Astrocyte of the spinal cord (primary cell): ENCODE measurements around the gene SOX5.
"Not testable (repeated sequence)": the region's sequence is repeated elsewhere in the genome, so short reads cannot be mapped to it uniquely, and the experiment has no call there.

ENCODE experiments used
- DNase-seq: peaks from one replicate; pipeline ENCODE4 v3.0.0; 2011; ENCODE audit warnings: low read depth, low spot score
- H3K4me3 ChIP-seq: 2 replicates; pipeline ENCODE4 v1.5.1; 2011; ENCODE audit warnings: low read depth, mild to moderate bottlenecking, low read length, moderate library complexity
- CTCF ChIP-seq: IDR thresholded peaks from 2 replicates; pipeline ENCODE4 v1.5.1; 2012; ENCODE audit warnings: low read depth, mild to moderate bottlenecking, low read length, inconsistent platforms
- in situ Hi-C: cut with HindIII; loops from 2 replicates; pipeline ENCODE4 v1.10.0; 2017; ENCODE audit warnings: low sequenced_read_pairs

The SOX5 gene

DNA sequence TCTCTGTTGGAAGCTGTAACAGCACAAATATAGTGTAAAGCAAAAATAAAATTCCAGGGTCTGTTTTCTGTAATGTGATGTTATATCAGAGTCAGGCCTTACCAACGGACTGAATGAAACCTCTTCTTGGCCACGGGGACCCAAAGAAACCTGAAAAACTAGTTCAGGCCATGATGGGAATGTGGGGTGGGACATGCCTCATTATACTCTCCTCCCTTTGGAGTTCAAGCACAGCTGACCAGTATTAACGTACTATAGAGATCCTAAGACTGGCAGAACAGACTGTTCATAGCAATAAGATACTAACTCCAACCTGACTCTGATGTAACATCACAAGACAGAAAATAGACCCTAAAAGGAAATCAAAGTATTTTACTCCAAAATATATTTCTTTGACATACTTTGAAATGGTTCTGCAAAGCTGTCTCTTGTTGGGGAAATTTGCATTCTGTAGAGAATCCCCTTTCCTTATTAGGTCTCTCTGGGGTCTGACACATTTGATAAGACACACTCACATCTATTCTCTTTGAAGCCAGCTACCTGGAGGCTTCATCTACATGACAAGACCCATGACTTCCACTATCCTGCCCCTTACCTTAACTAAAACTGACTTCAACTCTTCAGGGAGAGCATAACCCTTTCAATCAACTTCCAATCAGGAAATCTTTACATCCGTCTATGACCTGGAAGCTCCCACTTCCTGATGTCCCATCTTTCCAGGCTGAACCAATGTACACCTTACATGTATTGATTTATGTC is 444.6 kb downstream of the SOX5 start:
- DNase-seq, result no peak
- no peak overlapping the region for H3K4me3 ChIP-seq
- in situ Hi-C loops, result no loop called here
- no peak for TF ChIP-seq CTCF

GRCh38 chr12:23504043-23504442 is 445.4 kb downstream of the SOX5 start:
- TF ChIP-seq CTCF, result no peak
- DNase-seq, result no peak
- in situ Hi-C loops, result no loop called here

GRCh38 chr12:23503544-23503943 is 445.9 kb downstream of the SOX5 start:
- no peak for TF ChIP-seq CTCF
- no peak overlapping the region for H3K4me3 ChIP-seq
- no peak for DNase-seq
- in situ Hi-C loops, result no loop called here

More at GRCh38 chr12:23504043-23504442, 445.4 kb downstream of the SOX5 start:
- no peak overlapping the region for H3K4me3 ChIP-seq

DNA sequence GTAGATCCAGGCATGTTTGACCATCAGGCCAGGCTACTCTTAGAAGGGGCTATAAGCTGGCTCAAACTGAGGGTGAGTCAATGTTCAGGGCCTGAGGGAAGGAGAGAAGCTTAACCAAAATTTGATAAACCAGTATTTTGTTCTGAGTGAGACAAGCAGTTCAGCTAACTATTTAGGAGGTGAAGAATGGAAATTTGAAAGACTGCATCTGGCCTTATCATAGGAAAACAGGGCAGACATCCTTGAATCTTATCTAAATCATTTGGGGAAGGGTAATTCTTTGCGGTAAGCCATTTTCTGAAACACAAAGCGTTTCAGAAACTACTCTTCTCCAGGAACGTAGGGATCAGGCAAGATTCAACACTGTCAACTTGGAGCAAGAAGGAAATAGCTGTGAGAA is 447.2 kb downstream of the SOX5 start:
- in situ Hi-C loops, result no loop called here
- no peak overlapping the region for H3K4me3 ChIP-seq
- DNase-seq, result no peak
- no peak for TF ChIP-seq CTCF

GRCh38 chr12:23495472-23495871 is 454.0 kb downstream of the SOX5 start:
- in situ Hi-C loops, result no loop called here
- TF ChIP-seq CTCF, result no peak

GRCh38 chr12:23493672-23494071 is 455.8 kb downstream of the SOX5 start:
- H3K4me3 ChIP-seq, result no peak overlapping the region
- TF ChIP-seq CTCF, result no peak
- DNase-seq, result no peak
- in situ Hi-C loops, result no loop called here

More at GRCh38 chr12:23495472-23495871, 454.0 kb downstream of the SOX5 start:
- no peak overlapping the region for H3K4me3 ChIP-seq
- DNase-seq, result no peak

GRCh38 chr12:23491029-23491428 is 458.4 kb downstream of the SOX5 start:
- H3K4me3 ChIP-seq, DNase-seq, in situ Hi-C loops: not testable (repeated sequence)
